ENCODE measurements around the gene PDCD1.

- TF ChIP-seq POLR2A (IDR thresholded peaks at IDR 0.05; ENCODE audit: borderline replicate concordance, extremely low read depth, insufficient read depth, insufficient read length) (no peak), EZH2phosphoT487 (IDR thresholded peaks at IDR 0.05; ENCODE audit: borderline replicate concordance) (no peak)
Observed at GRCh38 chr2:241864168-241864849, 5.6 kb upstream of the PDCD1 start.

Data from HCT116 (cell line).